CD4-positive, alpha-beta memory T cell (primary cell): ENCODE results near the gene PRPH2. TPM values are rescaled to one million over a fixed set of nuclear protein-coding genes. Genes with fewer than 3 reads are reported as not detected.

Source experiments
- CTCF ChIA-PET: fragments of 350-600 bp; sonication (Branson Sonifier 250); formaldehyde crosslinking; loops from one replicate; lab custom pipeline; 2021; ENCODE audit warnings: inconsistent platforms; ENCODE audit not compliant: partially characterized antibody; lab: Charles Lee
- POLR2A ChIA-PET: fragments of 350-600 bp; sonication (Branson Sonifier 250); formaldehyde crosslinking; loops from one replicate; lab custom pipeline; 2021; ENCODE audit not compliant: partially characterized antibody; lab: Charles Lee
- DNase-seq, 5 donors: peaks; one replicate each; pipeline versions ENCODE4 v3.0.0 to v3.0.0-alpha.2; 2020 to 2022; ENCODE audit warnings: mixed read lengths in 1 of 5
- H3K27ac ChIP-seq: one replicate; pipeline ENCODE4 v1.7.0; 2013; ENCODE audit warnings: low read depth, low read length
- H3K27me3 ChIP-seq: 2 replicates; pipeline ENCODE4 v1.7.0; 2013; ENCODE audit warnings: mild to moderate bottlenecking, low read length, moderate library complexity; ENCODE audit not compliant: insufficient read depth
- H3K36me3 ChIP-seq: 2 replicates; pipeline ENCODE4 v1.7.0; 2013; ENCODE audit warnings: mild to moderate bottlenecking, low read length, moderate library complexity; ENCODE audit not compliant: insufficient read depth
- H3K4me1 ChIP-seq: 2 replicates; pipeline ENCODE4 v1.7.0; 2013; ENCODE audit warnings: mild to moderate bottlenecking, low read length, moderate library complexity; ENCODE audit not compliant: insufficient read depth
- H3K4me3 ChIP-seq, 2 donors: one replicate each; pipeline ENCODE4 v1.7.0; 2013; ENCODE audit warnings: low read length in 2 of 2, mild to moderate bottlenecking in 1 of 2
- H3K9me3 ChIP-seq, 2 donors: one replicate each; pipeline ENCODE4 v1.7.0; 2013; ENCODE audit warnings: low read length in 2 of 2, control low read depth in 1 of 2; ENCODE audit not compliant: control insufficient read depth in 1 of 2
- H3K27ac Mint-ChIP-seq, 7 donors: one replicate each; pipeline ENCODE4 v1.8.0; 2020 to 2021; ENCODE audit warnings: mixed read lengths in 7 of 7, mild to moderate bottlenecking in 6 of 7, inconsistent platforms in 3 of 7, moderate library complexity in 3 of 7
- H3K27me3 Mint-ChIP-seq, 2 donors: one replicate each; pipeline ENCODE4 v1.8.0; 2020 to 2021; ENCODE audit warnings: mixed read lengths in 2 of 2
- H3K36me3 Mint-ChIP-seq, 2 donors: one replicate each; pipeline ENCODE4 v1.8.0; 2020 to 2021; ENCODE audit warnings: mixed read lengths in 2 of 2, inconsistent platforms in 1 of 2, mild to moderate bottlenecking in 1 of 2
- H3K4me1 Mint-ChIP-seq, 4 donors: one replicate each; pipeline ENCODE4 v1.8.0; 2020 to 2021; ENCODE audit warnings: mixed read lengths in 4 of 4, mild to moderate bottlenecking in 1 of 4
- H3K4me3 Mint-ChIP-seq, 8 donors: one replicate each; pipeline ENCODE4 v1.8.0; 2020 to 2021; ENCODE audit warnings: mixed read lengths in 8 of 8, mild to moderate bottlenecking in 7 of 8, moderate library complexity in 6 of 8, inconsistent platforms in 3 of 8
- H3K9me3 Mint-ChIP-seq, 8 donors: one replicate each; pipeline ENCODE4 v1.8.0; 2020 to 2021; ENCODE audit warnings: mixed read lengths in 8 of 8, mild to moderate bottlenecking in 5 of 8, inconsistent platforms in 3 of 8, moderate library complexity in 1 of 8
- intact Hi-C: fragments of 100-400 bp; cut with micrococcal nuclease; formaldehyde crosslinking; loops from one replicate; pipeline ENCODE4 v1.15.1; 2023
- polyA plus RNA-seq, 2 donors: library from polyadenylated mRNA; unstranded; fragments of 300-500 nt; fragmentation: Illumina TruSeq; gene quantifications; one replicate each; pipeline ENCODE4 v1.2.3, GENCODE V29; 2021
- total RNA-seq, 2 experiments: library from RNA; stranded (reverse); gene quantifications; one replicate each; pipeline ENCODE4 v1.2.3, GENCODE V29; 2021

Gene PRPH2
- total and polyA plus RNA-seq, 4 experiments from 2014 or later, result 0.11 TPM; not detected in 3

GRCh38 chr6:42751055-42751454 is 28.7 kb upstream of the PRPH2 start:
- Mint-ChIP-seq H3K27ac (peak overlapping the region in 1 of 7 donors; percentile 18), H3K27me3 (no peaks in the 10 kb centered on the region), H3K4me1 (peaks cover 21 to 56% (median 41%) of the 10 kb centered on the region in 4 donors), H3K4me3 (no peak overlapping the region), H3K9me3 (no peaks in the 10 kb centered on the region), H3K36me3 (peaks cover 13 to 19% of the 10 kb centered on the region in 2 donors)
- Histone ChIP-seq H3K4me3 (no peak overlapping the region), H3K27me3 (no peaks in the 10 kb centered on the region), H3K9me3 (no peaks in the 10 kb centered on the region), H3K36me3 (no peaks in the 10 kb centered on the region), H3K4me1 (peaks cover 21% of the 10 kb centered on the region), H3K27ac (no peak overlapping the region)
- CTCF ChIA-PET, result no interaction called here
- POLR2A ChIA-PET, result interaction anchor here (12.3 kb wide), 1 partner anchor 23 kb away, joined by 1692 read pairs; the partner anchor contains the start of gene BICRAL
- no peak for DNase-seq
- intact Hi-C loops, result no loop called here

GRCh38 chr6:42748203-42748898 is 26.0 kb upstream of the PRPH2 start:
- Mint-ChIP-seq H3K4me3 (peak overlapping the region; percentile 100), H3K36me3 (peaks cover 7 to 19% of the 10 kb centered on the region in 2 donors), H3K9me3 (peaks cover 0 to 8% (median 3%) of the 10 kb centered on the region in 8 donors), H3K27ac (peak overlapping the region; percentile 48 to 100 (median 96)), H3K4me1 (peaks cover 23 to 57% (median 41%) of the 10 kb centered on the region in 4 donors), H3K27me3 (no peaks in the 10 kb centered on the region)
- intact Hi-C loops, result loop anchor here (5.0 kb wide), 2 partner anchors 144 to 264 kb away; partner anchors contain the start of genes KLHDC3 and MEA1
- Histone ChIP-seq H3K27ac (peak overlapping the region; percentile 76), H3K4me1 (peaks cover 38% of the 10 kb centered on the region), H3K27me3 (no peaks in the 10 kb centered on the region), H3K4me3 (peak overlapping the region in 1 of 2 donors; percentile 13), H3K9me3 (no peaks in the 10 kb centered on the region), H3K36me3 (no peaks in the 10 kb centered on the region)
- no peak for DNase-seq
- CTCF ChIA-PET, result interaction anchor here (0.7 to 7.0 kb wide), 8 partner anchors 8 to 54 kb away, joined by 3 to 81 read pairs (median 6); no protein-coding TSS in a partner anchor
- POLR2A ChIA-PET, result interaction anchor here (0.7 to 12.3 kb wide), 12 partner anchors 21 to 515 kb away, joined by 3 to 1692 read pairs (median 4); partner anchors contain the start of genes BICRAL and RPL7L1

DNA sequence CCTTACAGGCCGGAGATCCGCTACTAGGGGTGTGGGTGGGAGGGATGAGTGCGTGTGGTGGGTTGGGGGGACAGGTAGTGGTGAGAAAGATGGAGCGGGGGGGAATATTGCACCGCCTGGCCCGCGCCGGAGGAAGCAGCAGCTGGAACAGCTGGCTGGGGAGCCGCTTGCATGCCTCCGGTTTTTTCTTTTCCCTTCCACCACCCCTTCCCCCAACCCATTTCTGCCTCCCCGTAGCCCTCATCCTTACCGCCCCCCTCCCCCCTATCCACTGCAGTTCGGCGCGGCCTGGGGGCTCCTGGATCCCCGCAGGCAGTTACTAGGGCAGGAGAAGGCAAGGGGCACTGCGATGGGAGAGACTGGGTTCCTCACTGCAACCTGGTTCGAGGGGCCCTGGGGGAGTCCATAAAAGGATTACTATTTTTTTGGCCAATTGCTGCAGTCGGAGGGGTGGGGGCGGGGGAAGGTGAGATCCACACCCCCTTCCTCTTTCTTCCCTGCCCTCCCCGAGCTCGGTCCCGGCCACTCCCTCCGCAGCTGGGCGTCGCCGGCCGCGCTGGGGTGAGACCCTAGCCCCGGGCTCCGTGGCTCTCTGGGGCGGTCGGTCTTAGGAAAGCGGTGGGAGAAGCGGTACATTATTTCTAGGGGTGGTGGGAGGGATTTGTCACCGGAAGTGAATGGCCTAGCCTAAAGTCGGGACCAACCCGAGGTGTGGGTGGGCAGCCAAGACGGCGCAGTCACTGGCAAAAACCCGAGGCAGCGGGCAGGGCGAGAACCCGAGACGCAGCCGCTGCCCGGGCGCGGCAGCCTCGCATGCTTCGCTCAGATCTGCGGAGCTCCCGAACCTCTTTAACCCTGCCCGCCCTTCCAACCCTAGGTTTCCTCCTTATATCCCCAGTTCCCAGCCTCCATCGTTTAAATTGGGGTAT is 24.3 kb upstream of the PRPH2 start:
- ChIA-PET CTCF (interaction anchor here (0.9 to 7.0 kb wide), 8 partner anchors 14 to 199 kb away, joined by 3 to 81 read pairs (median 4); no protein-coding TSS in a partner anchor), POLR2A (interaction anchor here (0.6 to 12.3 kb wide), 42 partner anchors 8 to 770 kb away, joined by 3 to 1692 read pairs (median 8); partner anchors contain the start of genes BICRAL, CNPY3, CUL7 and KLHDC3)
- Histone ChIP-seq H3K4me3 (peak overlapping the region; percentile 78 to 82), H3K27ac (peak overlapping the region; percentile 76), H3K27me3 (no peaks in the 10 kb centered on the region), H3K4me1 (peaks cover 38% of the 10 kb centered on the region), H3K9me3 (no peaks in the 10 kb centered on the region), H3K36me3 (no peaks in the 10 kb centered on the region)
- Mint-ChIP-seq H3K27ac (peak overlapping the region; percentile 94 to 100 (median 100)), H3K9me3 (peaks cover 0 to 15% (median 8%) of the 10 kb centered on the region in 8 donors), H3K4me1 (peaks cover 20 to 55% (median 40%) of the 10 kb centered on the region in 4 donors), H3K4me3 (peak overlapping the region; percentile 100), H3K36me3 (peaks cover 8 to 17% of the 10 kb centered on the region in 2 donors), H3K27me3 (no peaks in the 10 kb centered on the region)
- DNase-seq, result peak; percentile 79 to 86 (median 82)
- intact Hi-C loops, result loop anchor here (1.0 to 5.0 kb wide), 7 partner anchors 20 to 313 kb away; partner anchors contain the start of genes BICRAL, KLC4, KLHDC3 and MEA1

DNA sequence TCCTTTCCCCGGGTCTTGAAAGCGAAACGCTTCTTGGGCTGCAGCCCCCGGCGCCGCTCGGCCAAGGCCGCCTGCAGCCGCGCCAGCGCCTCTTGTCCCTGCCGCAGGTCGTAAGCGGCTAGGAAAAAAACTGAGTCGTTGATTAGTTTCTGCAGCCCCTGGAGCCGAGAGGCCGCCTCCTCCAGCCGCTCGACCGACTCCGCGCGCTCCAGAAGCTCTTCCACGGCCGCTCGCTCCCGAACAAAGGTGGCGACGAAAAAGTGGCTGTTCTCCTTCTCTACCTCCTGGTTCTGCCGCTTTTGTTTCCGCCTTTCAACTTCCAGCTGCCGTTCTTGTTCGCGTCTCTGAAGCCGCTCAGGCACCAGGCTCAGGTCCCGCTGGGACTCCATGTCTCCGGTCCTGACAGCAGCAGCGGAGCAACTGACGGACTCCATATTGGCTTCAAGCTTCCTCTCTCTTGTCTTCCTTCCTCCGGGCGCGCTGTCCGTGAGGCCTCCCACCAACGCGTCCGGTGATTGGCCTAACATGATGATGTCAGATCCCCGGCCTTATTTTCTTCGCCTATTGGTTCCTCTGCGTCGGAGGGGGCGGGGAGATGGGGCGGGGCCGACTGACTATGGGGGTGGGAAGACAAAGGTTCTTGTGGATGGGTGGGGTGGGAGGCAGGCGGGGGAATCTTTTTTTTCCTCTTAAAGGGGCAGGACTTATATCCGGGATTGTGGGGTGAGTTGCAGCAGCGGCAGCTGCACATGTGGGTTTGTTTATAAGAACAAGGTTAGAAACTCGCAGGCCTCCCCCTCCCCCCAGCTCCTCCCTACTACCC is 23.5 kb upstream of the PRPH2 start, which contains the start of gene TBCC:
TBCC (minus strand) TSS at position 464 of the 823 bp plus-strand sequence; CDS start at position 434, 30 bp downstream.
- Mint-ChIP-seq H3K36me3 (peaks cover 8 to 16% of the 10 kb centered on the region in 2 donors), H3K4me3 (peak within 1 kb of the TSS; percentile 100), H3K9me3 (peaks cover 0 to 15% (median 9%) of the 10 kb centered on the region in 8 donors), H3K4me1 (peaks cover 18 to 50% (median 37%) of the 10 kb centered on the region in 4 donors), H3K27me3 (no peaks in the 10 kb centered on the region), H3K27ac (peak within 1 kb of the TSS; percentile 94 to 100 (median 100))
- Histone ChIP-seq H3K9me3 (no peaks in the 10 kb centered on the region), H3K27ac (peak within 1 kb of the TSS; percentile 88), H3K4me1 (peaks cover 38% of the 10 kb centered on the region), H3K36me3 (no peaks in the 10 kb centered on the region), H3K27me3 (no peaks in the 10 kb centered on the region), H3K4me3 (peak within 1 kb of the TSS; percentile 82 to 99)
- DNase-seq, result peak; percentile 91 to 98 (median 94)
- intact Hi-C loops, result loop anchor here (1.0 to 5.0 kb wide), 7 partner anchors 20 to 313 kb away; partner anchors contain the start of genes BICRAL, KLC4, KLHDC3 and MEA1
- CTCF ChIA-PET, result interaction anchor here (0.9 to 7.0 kb wide), 8 partner anchors 15 to 199 kb away, joined by 3 to 81 read pairs (median 4); no protein-coding TSS in a partner anchor
- POLR2A ChIA-PET, result interaction anchor here (0.8 to 12.3 kb wide), 45 partner anchors 9 to 771 kb away, joined by 3 to 1692 read pairs (median 7); partner anchors contain the start of genes BICRAL, CNPY3, CUL7 and KLHDC3

GRCh38 chr6:42745083-42745639 is 22.8 kb upstream of the PRPH2 start:
- Mint-ChIP-seq H3K4me1 (peaks cover 18 to 50% (median 35%) of the 10 kb centered on the region in 4 donors), H3K36me3 (peaks cover 8 to 16% of the 10 kb centered on the region in 2 donors), H3K27me3 (no peaks in the 10 kb centered on the region), H3K9me3 (peaks cover 0 to 15% (median 9%) of the 10 kb centered on the region in 8 donors), H3K4me3 (peak overlapping the region; percentile 100), H3K27ac (peak overlapping the region; percentile 68 to 100 (median 100))
- H3K27me3 ChIP-seq, result no peaks in the 10 kb centered on the region
- H3K4me3 ChIP-seq, result peak overlapping the region; percentile 70 to 99
- intact Hi-C loops, result loop anchor here (5.0 kb wide), 2 partner anchors 147 to 267 kb away; partner anchors contain the start of genes KLHDC3 and MEA1
- POLR2A ChIA-PET, result interaction anchor here (0.7 to 12.3 kb wide), 37 partner anchors 9 to 771 kb away, joined by 3 to 1692 read pairs (median 8); partner anchors contain the start of genes BICRAL, CNPY3, CUL7 and PEX6
- peak in 3 of 5 donors; percentile 20 to 54 (median 23) for DNase-seq
- H3K9me3 ChIP-seq, result no peaks in the 10 kb centered on the region
- H3K36me3 ChIP-seq, result no peaks in the 10 kb centered on the region
- peaks cover 38% of the 10 kb centered on the region for H3K4me1 ChIP-seq
- H3K27ac ChIP-seq, result peak overlapping the region; percentile 88
- CTCF ChIA-PET, result interaction anchor here (0.9 to 7.0 kb wide), 7 partner anchors 15 to 136 kb away, joined by 3 to 81 read pairs (median 4); no protein-coding TSS in a partner anchor
